ENCODE results near the gene ALK. TPM values are rescaled to one million over a fixed set of nuclear protein-coding genes. Genes with fewer than 3 reads are reported as not detected.

The ALK gene
- polyA plus RNA-seq, 2 donors = 0.04 to 0.05 TPM

GRCh38 chr2:29583548-29584156 is 337.7 kb downstream of the ALK start:
- H3K36me3 ChIP-seq (ENCODE audit: control insufficient read depth in 2 of 2, insufficient read depth in 2 of 2, low read length in 1 of 2) = no peaks in the 10 kb centered on the region
- WGBS, 2 donors = 83 to 97% methylated on average over 1 of the region's 1 CpG
- no peak overlapping the region for H3K27ac ChIP-seq (ENCODE audit: low read depth in 2 of 2, low read length in 1 of 2)
- no peaks in the 10 kb centered on the region for H3K4me1 ChIP-seq (ENCODE audit: control insufficient read depth in 2 of 2, insufficient read depth in 2 of 2, low read length in 1 of 2)
- H3K9me3 ChIP-seq (ENCODE audit: control insufficient read depth in 2 of 2, insufficient read depth in 1 of 2, low read depth in 1 of 2, low read length in 1 of 2) = no peaks in the 10 kb centered on the region
- no peaks in the 10 kb centered on the region for H3K27me3 ChIP-seq (ENCODE audit: control insufficient read depth in 1 of 2, insufficient read depth in 2 of 2, low read length in 2 of 2)
- no peak overlapping the region for H3K4me3 ChIP-seq (ENCODE audit: low read depth in 1 of 2, low read length in 2 of 2)

- Histone ChIP-seq H3K27me3 (ENCODE audit: control insufficient read depth in 1 of 2, insufficient read depth in 2 of 2, low read length in 2 of 2) (no peaks in the 10 kb centered on the region), H3K9me3 (ENCODE audit: control insufficient read depth in 2 of 2, insufficient read depth in 1 of 2, low read depth in 1 of 2, low read length in 1 of 2) (no peaks in the 10 kb centered on the region), H3K36me3 (ENCODE audit: control insufficient read depth in 2 of 2, insufficient read depth in 2 of 2, low read length in 1 of 2) (no peaks in the 10 kb centered on the region), H3K27ac (ENCODE audit: low read depth in 2 of 2, low read length in 1 of 2) (no peak overlapping the region), H3K4me3 (ENCODE audit: low read depth in 1 of 2, low read length in 2 of 2) (no peak overlapping the region), H3K4me1 (ENCODE audit: control insufficient read depth in 2 of 2, insufficient read depth in 2 of 2, low read length in 1 of 2) (no peaks in the 10 kb centered on the region)
- 64 to 67% methylated on average over 1 of the region's 1 CpG for WGBS, 2 donors
Observed at GRCh38 chr2:29583104-29583503, 338.3 kb downstream of the ALK start.

GRCh38 chr2:29582062-29582461 is 339.3 kb downstream of the ALK start:
- H3K27me3 ChIP-seq (ENCODE audit: control insufficient read depth in 1 of 2, insufficient read depth in 2 of 2, low read length in 2 of 2) = no peaks in the 10 kb centered on the region
- H3K9me3 ChIP-seq (ENCODE audit: control insufficient read depth in 2 of 2, insufficient read depth in 1 of 2, low read depth in 1 of 2, low read length in 1 of 2) = no peaks in the 10 kb centered on the region
- no peaks in the 10 kb centered on the region for H3K4me1 ChIP-seq (ENCODE audit: control insufficient read depth in 2 of 2, insufficient read depth in 2 of 2, low read length in 1 of 2)
- H3K4me3 ChIP-seq (ENCODE audit: low read depth in 1 of 2, low read length in 2 of 2) = no peak overlapping the region
- H3K27ac ChIP-seq (ENCODE audit: low read depth in 2 of 2, low read length in 1 of 2) = no peak overlapping the region
- WGBS, 2 donors = 78% methylated on average over 2 of the region's 2 CpGs
- no peaks in the 10 kb centered on the region for H3K36me3 ChIP-seq (ENCODE audit: control insufficient read depth in 2 of 2, insufficient read depth in 2 of 2, low read length in 1 of 2)

GRCh38 chr2:29580223-29580622 is 341.2 kb downstream of the ALK start:
- no peaks in the 10 kb centered on the region for H3K27me3 ChIP-seq (ENCODE audit: control insufficient read depth in 1 of 2, insufficient read depth in 2 of 2, low read length in 2 of 2)
- 93% methylated on average over 11 of the region's 11 CpGs for WGBS, 2 donors
- no peaks in the 10 kb centered on the region for H3K4me1 ChIP-seq (ENCODE audit: control insufficient read depth in 2 of 2, insufficient read depth in 2 of 2, low read length in 1 of 2)
- no peaks in the 10 kb centered on the region for H3K9me3 ChIP-seq (ENCODE audit: control insufficient read depth in 2 of 2, insufficient read depth in 1 of 2, low read depth in 1 of 2, low read length in 1 of 2)
- no peak overlapping the region for H3K27ac ChIP-seq (ENCODE audit: low read depth in 2 of 2, low read length in 1 of 2)
- H3K4me3 ChIP-seq (ENCODE audit: low read depth in 1 of 2, low read length in 2 of 2) = no peak overlapping the region
- no peaks in the 10 kb centered on the region for H3K36me3 ChIP-seq (ENCODE audit: control insufficient read depth in 2 of 2, insufficient read depth in 2 of 2, low read length in 1 of 2)

- no peak overlapping the region for H3K27ac ChIP-seq (ENCODE audit: low read depth in 2 of 2, low read length in 1 of 2)
- no peaks in the 10 kb centered on the region for H3K9me3 ChIP-seq (ENCODE audit: control insufficient read depth in 2 of 2, insufficient read depth in 1 of 2, low read depth in 1 of 2, low read length in 1 of 2)
- no peaks in the 10 kb centered on the region for H3K4me1 ChIP-seq (ENCODE audit: control insufficient read depth in 2 of 2, insufficient read depth in 2 of 2, low read length in 1 of 2)
- no peak overlapping the region for H3K4me3 ChIP-seq (ENCODE audit: low read depth in 1 of 2, low read length in 2 of 2)
- no peaks in the 10 kb centered on the region for H3K27me3 ChIP-seq (ENCODE audit: control insufficient read depth in 1 of 2, insufficient read depth in 2 of 2, low read length in 2 of 2)
- H3K36me3 ChIP-seq (ENCODE audit: control insufficient read depth in 2 of 2, insufficient read depth in 2 of 2, low read length in 1 of 2) = no peaks in the 10 kb centered on the region
- WGBS, 2 donors = 88 to 94% methylated on average over 8 of the region's 8 CpGs
Observed at GRCh38 chr2:29579495-29580169, 341.8 kb downstream of the ALK start.

- H3K4me3 ChIP-seq (ENCODE audit: low read depth in 1 of 2, low read length in 2 of 2) = no peak overlapping the region
- H3K9me3 ChIP-seq (ENCODE audit: control insufficient read depth in 2 of 2, insufficient read depth in 1 of 2, low read depth in 1 of 2, low read length in 1 of 2) = no peaks in the 10 kb centered on the region
- 75 to 86% methylated on average over 3 of the region's 3 CpGs for WGBS, 2 donors
- H3K4me1 ChIP-seq (ENCODE audit: control insufficient read depth in 2 of 2, insufficient read depth in 2 of 2, low read length in 1 of 2) = no peaks in the 10 kb centered on the region
- no peaks in the 10 kb centered on the region for H3K36me3 ChIP-seq (ENCODE audit: control insufficient read depth in 2 of 2, insufficient read depth in 2 of 2, low read length in 1 of 2)
- H3K27me3 ChIP-seq (ENCODE audit: control insufficient read depth in 1 of 2, insufficient read depth in 2 of 2, low read length in 2 of 2) = no peaks in the 10 kb centered on the region
- no peak overlapping the region for H3K27ac ChIP-seq (ENCODE audit: low read depth in 2 of 2, low read length in 1 of 2)
Observed at GRCh38 chr2:29578084-29578598, 343.2 kb downstream of the ALK start.

- H3K4me1 ChIP-seq (ENCODE audit: control insufficient read depth in 2 of 2, insufficient read depth in 2 of 2, low read length in 1 of 2) = no peaks in the 10 kb centered on the region
- no peaks in the 10 kb centered on the region for H3K9me3 ChIP-seq (ENCODE audit: control insufficient read depth in 2 of 2, insufficient read depth in 1 of 2, low read depth in 1 of 2, low read length in 1 of 2)
- 40 to 49% methylated on average over 3 of the region's 3 CpGs for WGBS, 2 donors
- H3K4me3 ChIP-seq (ENCODE audit: low read depth in 1 of 2, low read length in 2 of 2) = no peak overlapping the region
- no peak overlapping the region for H3K27ac ChIP-seq (ENCODE audit: low read depth in 2 of 2, low read length in 1 of 2)
- H3K27me3 ChIP-seq (ENCODE audit: control insufficient read depth in 1 of 2, insufficient read depth in 2 of 2, low read length in 2 of 2) = no peaks in the 10 kb centered on the region
- no peaks in the 10 kb centered on the region for H3K36me3 ChIP-seq (ENCODE audit: control insufficient read depth in 2 of 2, insufficient read depth in 2 of 2, low read length in 1 of 2)
Observed at GRCh38 chr2:29576231-29576630, 345.2 kb downstream of the ALK start.

- Histone ChIP-seq H3K27me3 (ENCODE audit: control insufficient read depth in 1 of 2, insufficient read depth in 2 of 2, low read length in 2 of 2) (no peaks in the 10 kb centered on the region), H3K4me1 (ENCODE audit: control insufficient read depth in 2 of 2, insufficient read depth in 2 of 2, low read length in 1 of 2) (no peaks in the 10 kb centered on the region), H3K4me3 (ENCODE audit: low read depth in 1 of 2, low read length in 2 of 2) (no peak overlapping the region), H3K9me3 (ENCODE audit: control insufficient read depth in 2 of 2, insufficient read depth in 1 of 2, low read depth in 1 of 2, low read length in 1 of 2) (no peaks in the 10 kb centered on the region), H3K27ac (ENCODE audit: low read depth in 2 of 2, low read length in 1 of 2) (no peak overlapping the region), H3K36me3 (ENCODE audit: control insufficient read depth in 2 of 2, insufficient read depth in 2 of 2, low read length in 1 of 2) (no peaks in the 10 kb centered on the region)
- WGBS, 2 donors = 56 to 62% methylated on average over 4 of the region's 4 CpGs
Observed at GRCh38 chr2:29575370-29575890, 346.0 kb downstream of the ALK start.

GRCh38 chr2:29573612-29574011 is 347.8 kb downstream of the ALK start:
- no peaks in the 10 kb centered on the region for H3K4me1 ChIP-seq (ENCODE audit: control insufficient read depth in 2 of 2, insufficient read depth in 2 of 2, low read length in 1 of 2)
- no peak overlapping the region for H3K4me3 ChIP-seq (ENCODE audit: low read depth in 1 of 2, low read length in 2 of 2)
- WGBS, 2 donors = 85 to 93% methylated on average over 4 of the region's 4 CpGs
- H3K9me3 ChIP-seq (ENCODE audit: control insufficient read depth in 2 of 2, insufficient read depth in 1 of 2, low read depth in 1 of 2, low read length in 1 of 2) = no peaks in the 10 kb centered on the region
- H3K27ac ChIP-seq (ENCODE audit: low read depth in 2 of 2, low read length in 1 of 2) = no peak overlapping the region
- no peaks in the 10 kb centered on the region for H3K36me3 ChIP-seq (ENCODE audit: control insufficient read depth in 2 of 2, insufficient read depth in 2 of 2, low read length in 1 of 2)
- H3K27me3 ChIP-seq (ENCODE audit: control insufficient read depth in 1 of 2, insufficient read depth in 2 of 2, low read length in 2 of 2) = no peaks in the 10 kb centered on the region

- no peaks in the 10 kb centered on the region for H3K36me3 ChIP-seq (ENCODE audit: control insufficient read depth in 2 of 2, insufficient read depth in 2 of 2, low read length in 1 of 2)
- WGBS, 2 donors = 64 to 84% methylated on average over 2 of the region's 2 CpGs
- no peaks in the 10 kb centered on the region for H3K27me3 ChIP-seq (ENCODE audit: control insufficient read depth in 1 of 2, insufficient read depth in 2 of 2, low read length in 2 of 2)
- H3K4me3 ChIP-seq (ENCODE audit: low read depth in 1 of 2, low read length in 2 of 2) = no peak overlapping the region
- H3K27ac ChIP-seq (ENCODE audit: low read depth in 2 of 2, low read length in 1 of 2) = no peak overlapping the region
- no peaks in the 10 kb centered on the region for H3K9me3 ChIP-seq (ENCODE audit: control insufficient read depth in 2 of 2, insufficient read depth in 1 of 2, low read depth in 1 of 2, low read length in 1 of 2)
- H3K4me1 ChIP-seq (ENCODE audit: control insufficient read depth in 2 of 2, insufficient read depth in 2 of 2, low read length in 1 of 2) = no peaks in the 10 kb centered on the region
Observed at GRCh38 chr2:29573147-29573546, 348.2 kb downstream of the ALK start.

Measured in esophagus (tissue), 2 donors.